Activated CD8-positive, alpha-beta memory T cell treated with anti-CD3 and anti-CD28 coated beads, Interleukin-2, amount 50 U/mL, for 24 hours (primary cell): ENCODE data around the gene LRRC27.

ENCODE experiments used
- DNase-seq: peaks from one replicate; pipeline ENCODE4 v3.0.0-alpha.2; 2020; ENCODE audit errors: extremely low read depth

Gene LRRC27

GRCh38 chr10:132390921-132391675, 59.1 kb downstream of the LRRC27 start:
- DNase-seq, result no peak

- no peak for DNase-seq
Measured at GRCh38 chr10:132391676-132392020, 59.7 kb downstream of the LRRC27 start.

- DNase-seq, result no peak
Measured at GRCh38 chr10:132392184-132392800, 60.3 kb downstream of the LRRC27 start.

- no peak for DNase-seq
Measured at GRCh38 chr10:132392811-132393694, 61.1 kb downstream of the LRRC27 start.

GRCh38 chr10:132393695-132394181, 61.7 kb downstream of the LRRC27 start:
- no peak for DNase-seq

- no peak for DNase-seq
Measured at GRCh38 chr10:132394201-132394811, 62.3 kb downstream of the LRRC27 start.

GRCh38 chr10:132394936-132395703, 63.1 kb downstream of the LRRC27 start:
- DNase-seq, result no peak

GRCh38 chr10:132395704-132396493, 63.9 kb downstream of the LRRC27 start:
- no peak for DNase-seq

GRCh38 chr10:132396494-132397035, 64.6 kb downstream of the LRRC27 start:
- DNase-seq, result no peak

- no peak for DNase-seq
Measured at GRCh38 chr10:132397036-132397541, 65.1 kb downstream of the LRRC27 start, which contains the start of gene PWWP2B. Gene PWWP2B (plus strand): TSS chr10:132397200. CDS start chr10:132397227, 27 bp downstream.

GRCh38 chr10:132397671-132398565, 65.9 kb downstream of the LRRC27 start:
- no peak for DNase-seq

- no peak for DNase-seq
Measured at GRCh38 chr10:132398566-132398991, 66.6 kb downstream of the LRRC27 start.

GRCh38 chr10:132399117-132400035, 67.4 kb downstream of the LRRC27 start:
- no peak for DNase-seq

GRCh38 chr10:132400041-132400546, 68.1 kb downstream of the LRRC27 start:
- no peak for DNase-seq

- no peak for DNase-seq
Measured at GRCh38 chr10:132400547-132401151, 68.7 kb downstream of the LRRC27 start.

GRCh38 chr10:132401401-132402118, 69.6 kb downstream of the LRRC27 start:
- no peak for DNase-seq
